Astrocyte (in vitro differentiated cells and primary cell): ENCODE data around the gene SLC66A2.

Source experiments
- CTCF ChIP-seq: IDR thresholded peaks from 2 replicates; pipeline ENCODE4 v1.5.1; 2011; ENCODE audit warnings: low read depth, mild to moderate bottlenecking, inconsistent platforms, low read length, moderate library complexity; ENCODE audit not compliant: insufficient read depth
- EZH2 ChIP-seq: IDR thresholded peaks from 2 replicates; pipeline ENCODE4 v1.6.1; 2012; ENCODE audit warnings: mild to moderate bottlenecking, low read length, inconsistent platforms; ENCODE audit not compliant: insufficient read depth

- no peak for TF ChIP-seq CTCF
- no peak for TF ChIP-seq EZH2
These were observed 69.8 kb downstream of the SLC66A2 start for GRCh38 chr18:79881695-79882094.
